ENCODE data around the gene CDC42EP1. TPM values are rescaled to one million over a fixed set of nuclear protein-coding genes. Genes with fewer than 3 reads are reported as not detected.

CDC42EP1 gene
- total and polyA plus RNA-seq, 2 experiments from 2014 or later: 7.7 to 10.2 TPM

- H3K4me3 ChIP-seq: no peak overlapping the region
- ATAC-seq: no peak
Observed at GRCh38 chr22:37618072-37618656, 57.9 kb downstream of the CDC42EP1 start.

GRCh38 chr22:37618674-37619073 lies 58.4 kb downstream of the CDC42EP1 start:
- no peaks in the 10 kb centered on the region for H3K79me2 ChIP-seq (replicated peaks; ENCODE audit: insufficient read depth)
- no peak for DNase-seq (ENCODE audit: low spot score)
- H3K36me3 Mint-ChIP-seq (ENCODE audit: low read depth): peaks cover 33% of the 10 kb centered on the region
- peaks cover 11% of the 10 kb centered on the region; the same call in 1 of the 2 replicates for H3F3A ChIP-seq (replicated peaks; ENCODE audit: low read depth)
- H3K4me3 ChIP-seq: no peak overlapping the region
- H3K27me3 Mint-ChIP-seq (ENCODE audit: insufficient read depth, low read depth, poor library complexity): peaks cover 6% of the 10 kb centered on the region
- no peaks in the 10 kb centered on the region for H3K9me3 Mint-ChIP-seq
- peaks cover 1% of the 10 kb centered on the region; the same call in 2 of the 3 replicates for H3K4me1 Mint-ChIP-seq
- no peak overlapping the region for H3K27ac ChIP-seq (ENCODE audit: low read depth)
- no peaks in the 10 kb centered on the region for H3K27me3 ChIP-seq (ENCODE audit: insufficient read depth)
- no peak overlapping the region for H3K4me3 Mint-ChIP-seq
- H2AFZ ChIP-seq: no peak overlapping the region
- no peaks in the 10 kb centered on the region for H3K4me1 ChIP-seq (ENCODE audit: insufficient read depth)
- H4K20me1 ChIP-seq (replicated peaks; ENCODE audit: insufficient read depth): peaks cover 4% of the 10 kb centered on the region
- H3K27ac Mint-ChIP-seq: no peak overlapping the region
- ATAC-seq: no peak
- no peak overlapping the region for H3K4me2 ChIP-seq
- H3K9me2 ChIP-seq (ENCODE audit: insufficient read depth): no peaks in the 10 kb centered on the region
- H3K36me3 ChIP-seq (ENCODE audit: insufficient read depth): 0 out of 2 replicates have a peak, but pooled peaks cover 6% of the 10 kb centered on the region
- TF ChIP-seq ZNF331 (CRISPR knock-in tag; IDR thresholded peaks at IDR 0.05; ENCODE audit: low read depth): no peak
- no peak for TF ChIP-seq ZNF462 (CRISPR knock-in tag; IDR thresholded peaks at IDR 0.05)
- TF ChIP-seq EZH2phosphoT487 (IDR thresholded peaks at IDR 0.05; ENCODE audit: unreplicated experiment): no peak
- TF ChIP-seq, protein P1, sequence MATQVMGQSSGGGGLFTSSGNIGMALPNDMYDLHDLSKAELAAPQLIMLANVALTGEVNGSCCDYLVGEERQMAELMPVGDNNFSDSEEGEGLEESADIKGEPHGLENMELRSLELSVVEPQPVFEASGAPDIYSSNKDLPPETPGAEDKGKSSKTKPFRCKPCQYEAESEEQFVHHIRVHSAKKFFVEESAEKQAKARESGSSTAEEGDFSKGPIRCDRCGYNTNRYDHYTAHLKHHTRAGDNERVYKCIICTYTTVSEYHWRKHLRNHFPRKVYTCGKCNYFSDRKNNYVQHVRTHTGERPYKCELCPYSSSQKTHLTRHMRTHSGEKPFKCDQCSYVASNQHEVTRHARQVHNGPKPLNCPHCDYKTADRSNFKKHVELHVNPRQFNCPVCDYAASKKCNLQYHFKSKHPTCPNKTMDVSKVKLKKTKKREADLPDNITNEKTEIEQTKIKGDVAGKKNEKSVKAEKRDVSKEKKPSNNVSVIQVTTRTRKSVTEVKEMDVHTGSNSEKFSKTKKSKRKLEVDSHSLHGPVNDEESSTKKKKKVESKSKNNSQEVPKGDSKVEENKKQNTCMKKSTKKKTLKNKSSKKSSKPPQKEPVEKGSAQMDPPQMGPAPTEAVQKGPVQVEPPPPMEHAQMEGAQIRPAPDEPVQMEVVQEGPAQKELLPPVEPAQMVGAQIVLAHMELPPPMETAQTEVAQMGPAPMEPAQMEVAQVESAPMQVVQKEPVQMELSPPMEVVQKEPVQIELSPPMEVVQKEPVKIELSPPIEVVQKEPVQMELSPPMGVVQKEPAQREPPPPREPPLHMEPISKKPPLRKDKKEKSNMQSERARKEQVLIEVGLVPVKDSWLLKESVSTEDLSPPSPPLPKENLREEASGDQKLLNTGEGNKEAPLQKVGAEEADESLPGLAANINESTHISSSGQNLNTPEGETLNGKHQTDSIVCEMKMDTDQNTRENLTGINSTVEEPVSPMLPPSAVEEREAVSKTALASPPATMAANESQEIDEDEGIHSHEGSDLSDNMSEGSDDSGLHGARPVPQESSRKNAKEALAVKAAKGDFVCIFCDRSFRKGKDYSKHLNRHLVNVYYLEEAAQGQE (IDR thresholded peaks at IDR 0.05; ENCODE audit: unreplicated experiment): no peak

More at GRCh38 chr22:37618072-37618656, 57.9 kb downstream of the CDC42EP1 start:
- Mint-ChIP-seq H3K4me3 (no peak overlapping the region), H3K9me3 (no peaks in the 10 kb centered on the region), H3K36me3 (ENCODE audit: low read depth) (peaks cover 33% of the 10 kb centered on the region), H3K4me1 (no peaks in the 10 kb centered on the region), H3K27me3 (ENCODE audit: insufficient read depth, low read depth, poor library complexity) (peaks cover 10% of the 10 kb centered on the region), H3K27ac (no peak overlapping the region)
- Histone ChIP-seq H3K27ac (ENCODE audit: low read depth) (no peak overlapping the region), H3K27me3 (ENCODE audit: insufficient read depth) (no peaks in the 10 kb centered on the region), H3K4me2 (no peak overlapping the region), H3K36me3 (ENCODE audit: insufficient read depth) (0 out of 2 replicates have a peak, but pooled peaks cover 6% of the 10 kb centered on the region), H3K79me2 (replicated peaks; ENCODE audit: insufficient read depth) (no peaks in the 10 kb centered on the region), H2AFZ (no peak overlapping the region), H3F3A (replicated peaks; ENCODE audit: low read depth) (peaks cover 10% of the 10 kb centered on the region; the same call in 1 of the 2 replicates), H4K20me1 (replicated peaks; ENCODE audit: insufficient read depth) (peaks cover 4% of the 10 kb centered on the region), H3K9me2 (ENCODE audit: insufficient read depth) (no peaks in the 10 kb centered on the region), H3K4me1 (ENCODE audit: insufficient read depth) (no peaks in the 10 kb centered on the region)
- DNase-seq (ENCODE audit: low spot score): no peak
- TF ChIP-seq CTCF (conservative IDR thresholded peaks at IDR 0.05; ENCODE audit: low read depth in 2 of 2) (no peak), CREB1 (CRISPR knock-in tag; IDR thresholded peaks at IDR 0.05; ENCODE audit: low read depth) (no peak), NANOG (IDR thresholded peaks at IDR 0.05; ENCODE audit: borderline replicate concordance) (no peak)
